IMR-90 (cell line): ENCODE results near the gene SLX4IP. TPM values are rescaled to one million over a fixed set of nuclear protein-coding genes. Genes with fewer than 3 reads are reported as not detected.

Experiments
- ATAC-seq: fragments of 200-7000 bp; cut with Tn5 transposase; 2 replicates; pipeline ENCODE4 v1.9.1; 2020; ENCODE audit warnings: low read depth, mild to moderate bottlenecking, moderate library complexity
- BruUV-seq: library from RNA; stranded (reverse); fragments of 400-500 nt; replicated peaks from 2 replicates; lab custom pipeline; 2021; lab: Mats Ljungman, UMichigan
- CTCF ChIA-PET: fragments of 300-600 bp; formaldehyde crosslinking; extraction: SDS; loops from one replicate; lab custom pipeline; 2021; ENCODE audit warnings: antibody characterized with exemption; lab: Yijun Ruan, JAX
- POLR2A ChIA-PET: fragments of 300-600 bp; sonication (Branson Sonifier 250); formaldehyde crosslinking; loops from one replicate; lab custom pipeline; 2022; ENCODE audit warnings: antibody characterized with exemption; ENCODE audit not compliant: unreplicated experiment; lab: Charles Lee
- DNase-seq: peaks from one replicate; pipeline ENCODE4 v3.0.0; 2013
- H2AFZ ChIP-seq: replicated peaks from 2 replicates; pipeline ENCODE3; 2013; ENCODE audit warnings: low read length, mild to moderate bottlenecking; ENCODE audit not compliant: poor library complexity
- H2AK5ac ChIP-seq: 2 replicates; pipeline ENCODE4 v1.6.1; 2013; ENCODE audit warnings: low read depth, low read length, inconsistent platforms
- H2AK9ac ChIP-seq: replicated peaks from 2 replicates; pipeline ENCODE3; 2013; ENCODE audit warnings: mild to moderate bottlenecking, low read depth, low read length, moderate library complexity; ENCODE audit not compliant: poor library complexity
- H2BK120ac ChIP-seq: 2 replicates; pipeline ENCODE4 v1.6.1; 2013; ENCODE audit warnings: low read depth, low read length, inconsistent platforms
- H2BK15ac ChIP-seq: 3 replicates; pipeline ENCODE4 v1.6.1; 2013; ENCODE audit warnings: low read depth, low read length, inconsistent platforms
- H2BK20ac ChIP-seq: 2 replicates; pipeline ENCODE4 v1.6.1; 2013; ENCODE audit warnings: low read depth, mild to moderate bottlenecking, inconsistent platforms, low read length, moderate library complexity
- H2BK5ac ChIP-seq: 2 replicates; pipeline ENCODE4 v1.6.1; 2013; ENCODE audit warnings: mild to moderate bottlenecking, low read depth, low read length, inconsistent platforms; ENCODE audit not compliant: poor library complexity, severe bottlenecking
- H3K14ac ChIP-seq: replicated peaks from 2 replicates; pipeline ENCODE4 v1.6.1; 2013; ENCODE audit warnings: low read depth, low read length, inconsistent platforms
- H3K18ac ChIP-seq: 2 replicates; pipeline ENCODE4 v1.6.1; 2013; ENCODE audit warnings: low read depth, low read length, control low read depth
- H3K23ac ChIP-seq: 2 replicates; pipeline ENCODE4 v1.6.1; 2013; ENCODE audit warnings: low read depth, low read length, inconsistent platforms
- H3K27ac ChIP-seq: 2 replicates; pipeline ENCODE4 v1.5.1; 2013; ENCODE audit warnings: mild to moderate bottlenecking, control low read depth, low read length; ENCODE audit not compliant: insufficient read depth
- H3K27me3 ChIP-seq: 2 replicates; pipeline ENCODE4 v1.6.1; 2013; ENCODE audit warnings: low read length; ENCODE audit not compliant: control insufficient read depth, insufficient read depth
- H3K36me3 ChIP-seq: 2 replicates; pipeline ENCODE4 v1.6.1; 2013; ENCODE audit warnings: low read length, mixed read lengths; ENCODE audit not compliant: control insufficient read depth, insufficient read depth
- H3K4ac ChIP-seq: 2 replicates; pipeline ENCODE4 v1.6.1; 2013; ENCODE audit warnings: low read depth, low read length, inconsistent platforms
- H3K4me1 ChIP-seq: 2 replicates; pipeline ENCODE4 v1.6.1; 2013; ENCODE audit warnings: low read length, mixed read lengths; ENCODE audit not compliant: control insufficient read depth, insufficient read depth
- H3K4me2 ChIP-seq: 2 replicates; pipeline ENCODE4 v1.6.1; 2013; ENCODE audit warnings: low read depth, mild to moderate bottlenecking, control low read depth, low read length, moderate library complexity
- H3K4me3 ChIP-seq: 2 replicates; pipeline ENCODE4 v1.5.1; 2013; ENCODE audit warnings: low read depth, mild to moderate bottlenecking, control low read depth, low read length, moderate library complexity; ENCODE audit not compliant: insufficient read depth
- H3K56ac ChIP-seq: 2 replicates; pipeline ENCODE4 v1.6.1; 2013; ENCODE audit warnings: low read length, inconsistent platforms; ENCODE audit not compliant: insufficient read depth; ENCODE audit errors: extremely low read depth
- H3K79me1 ChIP-seq, 2 experiments: 2 replicates each; pipeline ENCODE4 v1.6.1; 2013; ENCODE audit warnings: low read length in 2 of 2, inconsistent platforms in 1 of 2, low read depth in 1 of 2
- H3K9ac ChIP-seq: 2 replicates; pipeline ENCODE4 v1.6.1; 2013; ENCODE audit warnings: low read depth, low read length, control low read depth
- H3K9me1 ChIP-seq: 2 replicates; pipeline ENCODE4 v1.6.1; 2013; ENCODE audit warnings: low read length, inconsistent platforms; ENCODE audit not compliant: insufficient read depth
- H3K9me3 ChIP-seq: 2 replicates; pipeline ENCODE4 v1.6.1; 2013; ENCODE audit warnings: low read length; ENCODE audit not compliant: control insufficient read depth, insufficient read depth
- H4K20me1 ChIP-seq: 2 replicates; pipeline ENCODE4 v1.6.1; 2013; ENCODE audit warnings: low read length, inconsistent platforms; ENCODE audit not compliant: insufficient read depth
- H4K5ac ChIP-seq: 2 replicates; pipeline ENCODE4 v1.6.1; 2013; ENCODE audit warnings: mild to moderate bottlenecking, low read depth, low read length, control low read depth
- H4K8ac ChIP-seq, 2 experiments: 2 replicates each; pipeline ENCODE4 v1.6.1; 2013; ENCODE audit warnings: low read depth in 2 of 2, low read length in 2 of 2, control low read depth in 1 of 2, inconsistent platforms in 1 of 2
- H4K91ac ChIP-seq: 2 replicates; pipeline ENCODE4 v1.6.1; 2013; ENCODE audit warnings: low read depth, low read length, inconsistent platforms; ENCODE audit not compliant: insufficient read depth
- BHLHE40 ChIP-seq: fragments of 150-350 bp; IDR thresholded peaks from 2 replicates; pipeline ENCODE4 v1.6.1; 2016; ENCODE audit warnings: mild to moderate bottlenecking, low read depth, low read length
- CHD1 ChIP-seq: IDR thresholded peaks from 2 replicates; pipeline ENCODE4 v1.6.1; 2012; ENCODE audit warnings: low read depth, low read length, improper control_type of control experiment
- MAFK ChIP-seq: IDR thresholded peaks from 2 replicates; pipeline ENCODE4 v1.6.1; 2012; ENCODE audit warnings: low read depth, low read length, improper control_type of control experiment
- POLR2A ChIP-seq: IDR thresholded peaks from 2 replicates; pipeline ENCODE4 v1.6.1; 2012; ENCODE audit warnings: mild to moderate bottlenecking, low read depth, low read length
- SMC3 ChIP-seq: fragments of 150-350 bp; IDR thresholded peaks from 2 replicates; pipeline ENCODE4 v1.6.1; 2016; ENCODE audit warnings: low read depth, mild to moderate bottlenecking, antibody characterized with exemption, low read length, moderate library complexity
- WGBS, 2 experiments: methylation state at CpG; one replicate each; pipeline versions ENCODE4 v1.1.5 to v1.1.7; 2013; ENCODE audit warnings: missing lambda C conversion rate in 2 of 2; ENCODE audit not compliant: insufficient read length in 1 of 2; ENCODE audit errors: extremely low coverage in 2 of 2; 5-methylcytosine and 5-hydroxymethylcytosine counted together
- dilution Hi-C: fragments of 300-500 bp; cut with HindIII; formaldehyde crosslinking; loops from one replicate; pipeline ENCODE4 v1.14.3; 2018; ENCODE audit warnings: low sequenced_read_pairs; ENCODE audit not compliant: unreplicated experiment
- in situ Hi-C: fragments of 300-500 bp; cut with MboI; formaldehyde crosslinking; loops from 3 replicates; pipeline ENCODE4 v1.14.3; 2019; ENCODE audit warnings: low sequenced_read_pairs, inconsistent platforms, mixed read lengths
- intact Hi-C: fragments of 100-400 bp; cut with micrococcal nuclease; formaldehyde crosslinking; loops from 2 replicates; pipeline ENCODE4 v1.10.0; 2022
- polyA plus RNA-seq, 3 experiments: library from polyadenylated mRNA; depleted of rRNA; stranded (reverse); fragments of >200 nt; gene quantifications; 2 replicates each; pipeline ENCODE4 v1.2.3, GENCODE V29; 2012; ENCODE audit warnings: low replicate concordance in 1 of 3
- total RNA-seq: library from RNA; depleted of rRNA; stranded (reverse); fragments of >200 nt; gene quantifications from 2 replicates; pipeline ENCODE4 v1.2.3, GENCODE V29; 2012
- TF ChIP-seq, protein P1 (sequence below): fragments of 150-350 bp; IDR thresholded peaks from 2 replicates; pipeline ENCODE4 v1.6.1; 2016; ENCODE audit warnings: low read depth, mild to moderate bottlenecking, low read length, moderate library complexity, borderline replicate concordance

Gene SLX4IP
- total and polyA plus RNA-seq, 2 of the 4 experiments (the other 2 are of a cell fraction) = 1.3 to 5.9 TPM

GRCh38 chr20:10472871-10473270 is 37.8 kb downstream of the SLX4IP start:
- H2AK9ac ChIP-seq = no peak overlapping the region
- in situ Hi-C loops = no loop called here
- intact Hi-C loops = no loop called here

More at GRCh38 chr20:10472871-10473270, 37.8 kb downstream of the SLX4IP start:
- Histone ChIP-seq H3K18ac (no peak overlapping the region), H3K9me1 (no peaks in the 10 kb centered on the region; the same call in 1 of the 2 replicates), H3K4me1 (peaks cover 5% of the 10 kb centered on the region), H3K4me3 (no peak overlapping the region), H3K9me3 (0 out of 2 replicates have a peak, but pooled peaks cover 2% of the 10 kb centered on the region), H3K23ac (no peak overlapping the region), H2AK5ac (no peak overlapping the region), H2BK5ac (no peak overlapping the region), H3K56ac (no peak overlapping the region), H3K9ac (no peak overlapping the region), H3K14ac (no peak overlapping the region), H3K4ac (peak overlapping the region; percentile 8; the same call in 1 of the 2 replicates), H2BK15ac (no peak overlapping the region), H3K27ac (no peak overlapping the region), H2BK20ac (no peak overlapping the region), H4K8ac (0 out of 4 replicates have a peak overlapping the region, but pooled peaks of 1 of the 2 experiments have one; percentile 0), H3K4me2 (no peak overlapping the region), H3K27me3 (no peaks in the 10 kb centered on the region), H3K79me1 (peaks cover 0 to 10% of the 10 kb centered on the region in 2 experiments; a peak in 3 of 4 replicates), H2BK120ac (no peak overlapping the region), H3K36me3 (0 out of 2 replicates have a peak, but pooled peaks cover 1% of the 10 kb centered on the region), H4K20me1 (no peaks in the 10 kb centered on the region), H2AFZ (no peak overlapping the region), H4K5ac (no peak overlapping the region; the same call in 1 of the 2 replicates), H4K91ac (no peak overlapping the region)
- DNase-seq (no peak), ATAC-seq (no peak)
- BruUV-seq = no TSS peak
- TF ChIP-seq SMC3 (no peak), MAFK (no peak), POLR2A (no peak), BHLHE40 (no peak), CHD1 (no peak)
- TF ChIP-seq, protein P1, sequence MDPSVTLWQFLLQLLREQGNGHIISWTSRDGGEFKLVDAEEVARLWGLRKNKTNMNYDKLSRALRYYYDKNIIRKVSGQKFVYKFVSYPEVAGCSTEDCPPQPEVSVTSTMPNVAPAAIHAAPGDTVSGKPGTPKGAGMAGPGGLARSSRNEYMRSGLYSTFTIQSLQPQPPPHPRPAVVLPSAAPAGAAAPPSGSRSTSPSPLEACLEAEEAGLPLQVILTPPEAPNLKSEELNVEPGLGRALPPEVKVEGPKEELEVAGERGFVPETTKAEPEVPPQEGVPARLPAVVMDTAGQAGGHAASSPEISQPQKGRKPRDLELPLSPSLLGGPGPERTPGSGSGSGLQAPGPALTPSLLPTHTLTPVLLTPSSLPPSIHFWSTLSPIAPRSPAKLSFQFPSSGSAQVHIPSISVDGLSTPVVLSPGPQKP = no peak
- dilution Hi-C loops = no loop called here
- WGBS, 2 experiments = no CpG with 5 or more reads among the region's 2 CpGs
- POLR2A ChIA-PET = interaction anchor here (0.7 kb wide), 1 partner anchor 814 kb away, joined by 3 read pairs; no protein-coding TSS in a partner anchor
- CTCF ChIA-PET = interaction anchor here (0.5 kb wide), 1 partner anchor 202 kb away, joined by 3 read pairs; no protein-coding TSS in a partner anchor
